Gastrocnemius medialis (tissue), 4 donors: ENCODE data around the gene CCDC188.

ENCODE experiments used
- CTCF ChIP-seq, 5 experiments: fragments of 450-650 bp in 3 of 5; fragments of 200-600 bp in 2 of 5; sonication (generic) in 2 of 5; IDR thresholded peaks in 4 of 5; conservative IDR thresholded peaks in 1 of 5; 1 replicate in 4 of 5; 2 replicates in 1 of 5; pipeline ENCODE4 v1.5.1; 2016 to 2019; ENCODE audit warnings: antibody characterized with exemption in 5 of 5, mild to moderate bottlenecking in 3 of 5, moderate library complexity in 3 of 5
- POLR2A ChIP-seq, 2 donors: fragments of 450-650 bp; IDR thresholded peaks; one replicate each; pipeline ENCODE4 v1.6.1; 2017; ENCODE audit warnings: antibody characterized with exemption in 2 of 2, mild to moderate bottlenecking in 2 of 2, moderate library complexity in 2 of 2

- no peak for TF ChIP-seq CTCF (IDR thresholded peaks at IDR 0.05 in 4 of 5, conservative IDR thresholded peaks at IDR 0.05 in 1 of 5)
- TF ChIP-seq POLR2A (IDR thresholded peaks at IDR 0.05) = no peak
These were observed 35.5 kb upstream of the CCDC188 start for GRCh38 chr22:20186183-20186870.
